Measurements from ENCODE around the gene JDP2. TPM values are rescaled to one million over a fixed set of nuclear protein-coding genes. Genes with fewer than 3 reads are reported as not detected.

JDP2 gene
- total and polyA plus RNA-seq, 4 donors = 13.8 to 30.4 (median 24.0) TPM

DNA sequence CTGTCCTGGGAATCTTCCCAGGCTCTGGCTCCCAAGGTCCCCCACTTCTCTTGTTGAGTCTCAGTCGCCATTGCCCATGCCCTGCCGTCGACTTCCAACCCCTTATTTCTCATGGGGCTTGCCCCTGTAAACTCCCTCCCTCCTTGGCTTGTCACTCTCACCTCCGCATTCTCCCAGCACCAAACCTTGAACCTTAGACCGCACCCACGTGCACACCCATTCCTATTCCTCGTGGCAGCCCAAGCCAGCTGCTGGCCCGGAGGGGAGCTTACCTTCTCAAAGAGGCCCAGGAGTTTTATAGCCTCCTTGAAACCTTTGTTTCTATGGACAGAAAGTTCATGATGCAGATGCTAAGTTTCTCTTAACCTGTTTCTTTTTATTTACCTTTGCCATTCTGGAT lies 4.6 kb downstream of the JDP2 start:
- DNase-seq (ENCODE audit: low read depth in 4 of 6, low spot score in 6 of 6) = no peak
- Histone ChIP-seq H3K27ac (ENCODE audit: low read depth, low read length) (no peak overlapping the region), H3K36me3 (ENCODE audit: control insufficient read depth, insufficient read depth, low read length) (peaks cover 15% of the 10 kb centered on the region), H3K9me3 (ENCODE audit: control insufficient read depth, insufficient read depth, low read length) (no peaks in the 10 kb centered on the region), H3K4me3 (ENCODE audit: low read depth, low read length) (no peak overlapping the region), H3K27me3 (ENCODE audit: control insufficient read depth, insufficient read depth, low read length) (no peaks in the 10 kb centered on the region), H3K4me1 (ENCODE audit: control insufficient read depth, insufficient read depth, low read length) (peaks cover 48% of the 10 kb centered on the region)
- 93% methylated on average over 8 of the region's 8 CpGs for WGBS (ENCODE audit: insufficient coverage)

DNA sequence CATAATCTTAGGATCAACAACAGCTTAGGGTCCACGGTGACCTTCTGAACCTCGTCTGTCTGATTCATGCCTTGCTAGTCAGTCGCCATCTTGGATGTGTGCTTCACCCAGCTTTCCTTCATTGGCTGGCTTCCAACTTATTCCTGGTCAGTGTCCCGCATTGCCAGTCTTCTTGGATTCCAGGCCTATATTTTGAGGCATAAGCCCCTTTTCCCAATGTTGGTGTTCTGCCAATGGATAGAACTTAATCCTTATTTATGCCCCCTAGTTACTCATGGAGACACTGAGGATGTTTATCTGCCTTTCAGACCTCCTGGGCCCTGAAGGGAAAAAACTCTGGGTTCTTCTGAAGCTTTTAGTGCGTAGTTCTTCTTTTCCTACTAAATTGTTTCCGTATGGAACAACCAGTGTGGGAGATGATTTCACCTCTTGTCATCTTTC lies 5.8 kb downstream of the JDP2 start:
- H3K4me3 ChIP-seq (ENCODE audit: low read depth, low read length) = no peak overlapping the region
- 98% methylated on average over 4 of the region's 6 CpGs for WGBS (ENCODE audit: insufficient coverage)
- peaks cover 26% of the 10 kb centered on the region for H3K36me3 ChIP-seq (ENCODE audit: control insufficient read depth, insufficient read depth, low read length)
- no peak overlapping the region for H3K27ac ChIP-seq (ENCODE audit: low read depth, low read length)
- H3K27me3 ChIP-seq (ENCODE audit: control insufficient read depth, insufficient read depth, low read length) = no peaks in the 10 kb centered on the region
- H3K9me3 ChIP-seq (ENCODE audit: control insufficient read depth, insufficient read depth, low read length) = no peaks in the 10 kb centered on the region
- H3K4me1 ChIP-seq (ENCODE audit: control insufficient read depth, insufficient read depth, low read length) = peaks cover 41% of the 10 kb centered on the region
- no peak for DNase-seq (ENCODE audit: low read depth in 4 of 6, low spot score in 6 of 6)

DNA sequence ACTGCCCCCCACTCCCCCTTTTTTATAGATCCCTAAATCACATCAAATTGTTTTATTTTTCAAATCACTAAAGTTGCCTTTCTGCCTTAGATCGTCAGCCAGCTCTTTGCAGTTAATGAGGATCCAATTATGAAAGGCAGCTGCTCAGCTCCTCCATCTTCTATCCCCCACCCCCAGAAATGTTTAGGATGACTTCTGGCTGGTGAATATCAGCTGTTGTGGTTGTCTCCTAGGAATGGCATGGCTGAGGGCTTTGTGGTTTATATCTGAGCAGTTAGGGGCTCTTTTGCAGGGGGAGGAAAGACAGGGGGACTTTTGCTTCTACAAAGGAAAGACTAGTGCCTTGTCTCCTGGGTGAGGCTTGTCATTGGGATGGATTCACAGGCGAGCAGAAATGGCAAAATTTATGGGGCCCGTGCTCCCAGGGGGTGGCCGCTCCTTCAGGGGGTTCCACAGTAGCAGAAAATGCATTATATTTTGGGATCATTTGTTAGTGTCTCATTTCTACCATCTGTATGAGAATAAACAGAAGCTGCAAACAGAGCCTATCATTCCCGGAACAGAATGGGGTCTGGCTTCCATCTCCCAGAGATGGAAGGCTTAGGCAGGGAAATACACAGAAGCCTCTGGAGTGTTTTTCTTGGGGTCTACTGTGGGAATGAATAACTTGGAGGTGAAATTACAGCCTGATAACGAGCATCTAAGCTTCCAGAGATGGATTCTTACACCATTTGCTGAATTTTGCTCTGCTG lies 6.5 kb downstream of the JDP2 start:
- Histone ChIP-seq H3K36me3 (ENCODE audit: control insufficient read depth, insufficient read depth, low read length) (peaks cover 33% of the 10 kb centered on the region), H3K27ac (ENCODE audit: low read depth, low read length) (no peak overlapping the region), H3K4me1 (ENCODE audit: control insufficient read depth, insufficient read depth, low read length) (peaks cover 34% of the 10 kb centered on the region), H3K27me3 (ENCODE audit: control insufficient read depth, insufficient read depth, low read length) (no peaks in the 10 kb centered on the region), H3K9me3 (ENCODE audit: control insufficient read depth, insufficient read depth, low read length) (no peaks in the 10 kb centered on the region), H3K4me3 (ENCODE audit: low read depth, low read length) (no peak overlapping the region)
- WGBS (ENCODE audit: insufficient coverage) = 100% methylated on average over 1 of the region's 6 CpGs
- DNase-seq (ENCODE audit: low read depth in 4 of 6, low spot score in 6 of 6) = no peak

DNA sequence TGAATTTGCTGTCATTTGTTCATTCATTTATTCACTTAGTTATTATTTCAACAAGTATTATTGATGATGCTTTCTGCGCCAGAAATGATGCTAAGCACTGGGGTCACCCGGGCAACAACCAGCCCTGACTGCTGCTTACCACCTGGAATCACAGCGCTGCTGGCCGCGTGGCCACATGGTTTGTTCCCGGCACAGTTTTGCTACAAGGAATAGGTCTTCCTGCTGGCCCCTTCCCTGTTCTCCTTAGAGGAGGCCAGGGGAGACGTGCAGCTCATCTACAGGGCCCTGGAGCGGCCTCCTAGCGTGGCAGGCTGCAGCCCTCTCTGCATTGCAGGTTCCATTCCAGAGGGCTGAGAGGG lies 7.0 kb downstream of the JDP2 start:
- Histone ChIP-seq H3K36me3 (ENCODE audit: control insufficient read depth, insufficient read depth, low read length) (peaks cover 34% of the 10 kb centered on the region), H3K27ac (ENCODE audit: low read depth, low read length) (no peak overlapping the region), H3K4me1 (ENCODE audit: control insufficient read depth, insufficient read depth, low read length) (peaks cover 29% of the 10 kb centered on the region), H3K9me3 (ENCODE audit: control insufficient read depth, insufficient read depth, low read length) (no peaks in the 10 kb centered on the region), H3K4me3 (ENCODE audit: low read depth, low read length) (no peak overlapping the region), H3K27me3 (ENCODE audit: control insufficient read depth, insufficient read depth, low read length) (no peaks in the 10 kb centered on the region)
- no peak for DNase-seq (ENCODE audit: low read depth in 4 of 6, low spot score in 6 of 6)
- WGBS (ENCODE audit: insufficient coverage) = 79% methylated on average over 9 of the region's 9 CpGs

DNA sequence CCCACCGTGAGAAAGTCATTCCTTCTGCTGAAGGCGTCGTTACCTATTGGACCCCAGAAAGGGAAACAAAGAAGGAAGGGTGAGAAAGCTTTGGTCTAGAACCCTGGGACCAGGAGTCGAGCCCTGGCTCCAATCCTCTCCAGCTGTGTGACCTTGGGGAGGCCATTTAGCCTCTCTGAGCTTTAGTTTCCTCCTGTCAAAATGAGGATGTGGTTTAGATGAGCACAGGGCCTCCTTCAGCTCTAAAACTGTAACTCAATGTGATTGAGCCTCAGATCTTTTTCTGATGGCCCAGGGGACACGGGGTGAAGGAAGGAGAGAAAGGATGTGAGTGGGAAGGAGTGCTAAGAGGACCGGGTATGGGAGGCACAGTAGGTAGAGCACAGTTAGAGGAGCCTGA lies 7.7 kb downstream of the JDP2 start:
- H3K9me3 ChIP-seq (ENCODE audit: control insufficient read depth, insufficient read depth, low read length) = no peaks in the 10 kb centered on the region
- DNase-seq (ENCODE audit: low read depth in 4 of 6, low spot score in 6 of 6) = no peak

DNA sequence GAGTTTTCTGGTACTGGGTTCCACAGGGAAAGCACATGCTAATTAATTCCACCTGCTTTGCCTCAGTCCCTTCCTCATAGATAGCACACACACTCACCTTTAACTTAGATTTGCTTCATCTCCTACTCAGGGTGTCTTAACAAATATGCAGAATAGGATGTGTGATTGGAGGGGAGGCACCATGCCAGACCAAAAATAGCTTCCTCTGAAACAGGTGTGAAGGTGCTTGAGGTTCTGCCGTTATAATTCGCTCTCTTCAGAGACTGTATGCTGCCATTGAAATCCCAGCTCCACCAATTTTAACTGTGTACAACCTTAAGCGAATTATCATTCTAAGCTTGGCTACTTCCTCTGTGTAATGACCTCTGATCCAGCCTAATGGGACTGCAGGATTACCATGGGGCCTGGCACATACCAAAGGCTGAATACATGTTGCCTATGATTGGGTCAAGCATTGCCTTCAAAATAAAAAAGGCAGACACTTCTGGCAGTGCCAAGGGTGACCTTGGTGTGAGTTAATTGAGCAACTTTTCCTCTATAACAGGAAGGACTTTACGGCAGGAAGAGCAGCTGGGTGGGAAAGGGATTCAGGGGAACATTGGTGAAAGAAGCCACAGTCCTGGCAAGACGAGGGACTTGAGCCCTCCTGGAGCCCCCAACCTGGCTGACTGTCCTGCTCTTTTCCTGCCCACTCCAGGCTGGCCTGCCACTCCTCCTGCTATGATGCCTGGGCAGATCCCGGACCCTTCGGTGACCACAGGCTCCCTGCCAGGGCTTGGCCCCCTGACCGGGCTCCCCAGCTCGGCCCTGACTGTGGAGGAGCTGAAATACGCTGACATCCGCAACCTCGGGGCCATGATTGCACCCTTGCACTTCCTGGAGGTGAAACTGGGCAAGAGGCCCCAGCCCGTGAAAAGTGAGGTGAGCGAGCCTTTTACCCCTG lies 9.7 kb downstream of the JDP2 start:
- no peaks in the 10 kb centered on the region for H3K27me3 ChIP-seq (ENCODE audit: control insufficient read depth, insufficient read depth, low read length)
- no peak overlapping the region for H3K4me3 ChIP-seq (ENCODE audit: low read depth, low read length)
- no peak for DNase-seq (ENCODE audit: low read depth in 4 of 6, low spot score in 6 of 6)
- peaks cover 11% of the 10 kb centered on the region for H3K4me1 ChIP-seq (ENCODE audit: control insufficient read depth, insufficient read depth, low read length)
- no peaks in the 10 kb centered on the region for H3K9me3 ChIP-seq (ENCODE audit: control insufficient read depth, insufficient read depth, low read length)
- H3K36me3 ChIP-seq (ENCODE audit: control insufficient read depth, insufficient read depth, low read length) = peaks cover 37% of the 10 kb centered on the region
- H3K27ac ChIP-seq (ENCODE audit: low read depth, low read length) = no peak overlapping the region
- 81% methylated on average over 13 of the region's 14 CpGs for WGBS (ENCODE audit: insufficient coverage)

More for the DNA sequence above, 7.7 kb downstream of the JDP2 start:
- Histone ChIP-seq H3K4me3 (ENCODE audit: low read depth, low read length) (no peak overlapping the region), H3K4me1 (ENCODE audit: control insufficient read depth, insufficient read depth, low read length) (peaks cover 23% of the 10 kb centered on the region), H3K27me3 (ENCODE audit: control insufficient read depth, insufficient read depth, low read length) (no peaks in the 10 kb centered on the region), H3K27ac (ENCODE audit: low read depth, low read length) (no peak overlapping the region), H3K36me3 (ENCODE audit: control insufficient read depth, insufficient read depth, low read length) (peaks cover 35% of the 10 kb centered on the region)
- WGBS (ENCODE audit: insufficient coverage) = 72% methylated on average over 6 of the region's 6 CpGs

DNA sequence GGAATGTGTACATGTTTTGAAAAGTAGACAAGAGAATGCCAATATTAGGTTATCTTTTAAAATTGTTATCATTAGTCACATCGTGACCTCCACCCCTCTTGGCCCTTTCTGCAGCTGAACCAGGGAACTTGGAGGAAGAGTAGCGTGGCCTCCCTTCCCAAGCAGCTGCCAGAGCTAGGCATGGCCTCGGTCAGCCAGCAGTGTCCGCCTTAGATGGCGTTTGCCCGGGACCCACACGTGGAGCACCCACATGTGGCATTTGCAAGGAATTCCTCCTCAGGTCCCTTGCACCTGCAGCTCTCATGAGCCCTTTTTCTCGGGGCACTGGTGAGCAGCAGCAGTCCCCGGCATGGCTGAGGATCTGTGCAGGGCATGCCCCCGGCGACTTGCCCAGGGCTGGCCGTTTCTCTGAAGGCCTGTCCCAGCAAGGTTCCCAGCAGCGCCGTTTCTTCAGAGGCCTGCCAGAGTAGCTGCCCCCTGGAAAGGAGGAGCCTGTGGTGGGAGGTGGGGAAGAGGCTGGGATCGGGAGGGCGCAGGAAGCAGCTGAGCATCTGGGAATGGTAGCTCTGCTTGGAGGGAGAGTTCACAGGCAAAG lies 10.8 kb downstream of the JDP2 start:
- no peak for DNase-seq (ENCODE audit: low read depth in 4 of 6, low spot score in 6 of 6)
- 69% methylated on average over 16 of the region's 16 CpGs for WGBS (ENCODE audit: insufficient coverage)
- no peak overlapping the region for H3K27ac ChIP-seq (ENCODE audit: low read depth, low read length)
- H3K9me3 ChIP-seq (ENCODE audit: control insufficient read depth, insufficient read depth, low read length) = no peaks in the 10 kb centered on the region
- peaks cover 36% of the 10 kb centered on the region for H3K36me3 ChIP-seq (ENCODE audit: control insufficient read depth, insufficient read depth, low read length)
- no peaks in the 10 kb centered on the region for H3K27me3 ChIP-seq (ENCODE audit: control insufficient read depth, insufficient read depth, low read length)
- peaks cover 11% of the 10 kb centered on the region for H3K4me1 ChIP-seq (ENCODE audit: control insufficient read depth, insufficient read depth, low read length)
- H3K4me3 ChIP-seq (ENCODE audit: low read depth, low read length) = no peak overlapping the region

DNA sequence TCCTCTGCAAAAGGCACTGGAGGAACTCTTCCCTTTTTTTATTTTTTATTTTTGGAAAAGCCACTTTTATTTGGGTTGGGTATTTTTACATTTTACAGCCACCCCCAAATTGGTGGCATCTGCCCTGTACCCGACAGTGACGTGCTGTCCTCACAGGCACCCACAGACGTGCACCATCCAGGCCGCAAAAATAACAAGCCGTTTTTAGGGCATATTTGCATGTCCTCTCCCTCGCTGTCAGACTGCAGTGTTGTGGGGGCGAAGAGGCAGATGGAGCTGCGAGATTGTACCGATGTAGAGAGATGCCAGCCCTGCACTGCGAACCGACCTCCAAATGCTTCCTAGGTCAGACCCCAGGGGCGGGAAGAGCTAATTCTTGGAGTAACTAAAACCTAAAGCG lies 12.2 kb downstream of the JDP2 start:
- Histone ChIP-seq H3K4me1 (ENCODE audit: control insufficient read depth, insufficient read depth, low read length) (peaks cover 8% of the 10 kb centered on the region), H3K9me3 (ENCODE audit: control insufficient read depth, insufficient read depth, low read length) (no peaks in the 10 kb centered on the region), H3K36me3 (ENCODE audit: control insufficient read depth, insufficient read depth, low read length) (peaks cover 33% of the 10 kb centered on the region), H3K4me3 (ENCODE audit: low read depth, low read length) (no peak overlapping the region), H3K27ac (ENCODE audit: low read depth, low read length) (no peak overlapping the region), H3K27me3 (ENCODE audit: control insufficient read depth, insufficient read depth, low read length) (no peaks in the 10 kb centered on the region)
- DNase-seq (ENCODE audit: low read depth in 4 of 6, low spot score in 6 of 6) = no peak
- 96% methylated on average over 9 of the region's 13 CpGs for WGBS (ENCODE audit: insufficient coverage)

DNA sequence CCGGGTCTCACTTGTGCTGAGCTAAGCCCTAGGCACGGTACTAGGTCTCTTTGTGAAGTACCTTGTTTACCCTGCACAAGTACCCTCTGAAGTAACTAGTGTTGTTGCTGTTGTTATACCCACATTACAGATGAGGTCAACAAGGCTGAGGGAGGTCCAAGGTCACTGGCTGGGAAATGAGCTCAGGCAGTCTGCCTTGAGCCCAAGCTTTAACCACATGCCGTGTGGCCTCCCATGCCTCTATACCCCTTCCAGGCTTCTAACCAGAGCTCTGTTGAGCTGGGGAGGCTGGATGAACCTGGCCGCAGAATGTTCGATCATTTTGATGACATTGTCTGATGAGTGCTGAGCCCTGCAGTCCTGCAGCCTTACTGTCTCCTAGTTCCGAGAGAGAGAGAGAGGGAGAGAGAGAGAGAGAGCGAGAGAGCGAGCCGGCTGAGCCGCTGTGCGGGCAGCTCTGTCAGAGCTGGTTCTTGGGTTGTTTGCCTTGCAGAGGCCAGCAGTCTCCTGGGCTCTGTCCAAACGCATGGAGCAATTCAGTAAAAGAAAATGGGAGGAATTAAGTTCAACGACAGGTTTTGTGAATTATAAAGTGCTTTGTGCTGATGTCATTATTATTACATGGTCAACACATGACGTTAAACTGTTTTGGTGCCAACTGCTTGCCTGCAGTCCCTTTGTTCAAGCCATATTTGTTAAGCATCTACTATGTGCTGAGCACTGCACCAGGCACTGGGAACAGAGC lies 13.1 kb downstream of the JDP2 start:
- H3K4me3 ChIP-seq (ENCODE audit: low read depth, low read length) = no peak overlapping the region
- no peaks in the 10 kb centered on the region for H3K9me3 ChIP-seq (ENCODE audit: control insufficient read depth, insufficient read depth, low read length)
- DNase-seq (ENCODE audit: low read depth in 4 of 6, low spot score in 6 of 6) = peak in 1 of 6 donors; percentile 67
- no peaks in the 10 kb centered on the region for H3K27me3 ChIP-seq (ENCODE audit: control insufficient read depth, insufficient read depth, low read length)
- H3K27ac ChIP-seq (ENCODE audit: low read depth, low read length) = peak overlapping the region; percentile 35
- peaks cover 31% of the 10 kb centered on the region for H3K36me3 ChIP-seq (ENCODE audit: control insufficient read depth, insufficient read depth, low read length)
- H3K4me1 ChIP-seq (ENCODE audit: control insufficient read depth, insufficient read depth, low read length) = peaks cover 6% of the 10 kb centered on the region
- WGBS (ENCODE audit: insufficient coverage) = 48% methylated on average over 11 of the region's 14 CpGs

Data from spinal cord (tissue), 10 donors.